ENCODE results near the gene NARS2. TPM values are rescaled to one million over a fixed set of nuclear protein-coding genes. Genes with fewer than 3 reads are reported as not detected.

Gene NARS2
- total RNA-seq, 1 donor from 2014 or later: 15.6 TPM

- Histone ChIP-seq H3K27ac (no peak overlapping the region), H3K4me3 (no peak overlapping the region), H3K36me3 (no peaks in the 10 kb centered on the region), H3K27me3 (ENCODE audit: low read depth) (no peaks in the 10 kb centered on the region), H3K9me3 (no peaks in the 10 kb centered on the region), H3K4me1 (no peaks in the 10 kb centered on the region)
- DNase-seq: no peak
- intact Hi-C loops (cut with DNase I): no loop called here
- TF ChIP-seq CTCF (IDR thresholded peaks at IDR 0.05): no peak
- no peak for ATAC-seq
Observed at GRCh38 chr11:78595436-78596130, 20.9 kb upstream of the NARS2 start.

GRCh38 chr11:78594814-78595213 is 20.1 kb upstream of the NARS2 start:
- no peaks in the 10 kb centered on the region for H3K9me3 ChIP-seq
- H3K36me3 ChIP-seq: no peaks in the 10 kb centered on the region
- intact Hi-C loops (cut with DNase I): no loop called here
- no peaks in the 10 kb centered on the region for H3K27me3 ChIP-seq (ENCODE audit: low read depth)
- DNase-seq (no peak), ATAC-seq (no peak)
- TF ChIP-seq CTCF (IDR thresholded peaks at IDR 0.05): no peak
- no peak overlapping the region for H3K27ac ChIP-seq
- no peak overlapping the region for H3K4me3 ChIP-seq
- no peaks in the 10 kb centered on the region for H3K4me1 ChIP-seq

- H3K27ac ChIP-seq: no peak overlapping the region
- no peak overlapping the region for H3K4me3 ChIP-seq
- no peaks in the 10 kb centered on the region for H3K4me1 ChIP-seq
- H3K36me3 ChIP-seq: no peaks in the 10 kb centered on the region
- DNase-seq (no peak), ATAC-seq (no peak)
- no peaks in the 10 kb centered on the region for H3K27me3 ChIP-seq (ENCODE audit: low read depth)
- peaks cover 20% of the 10 kb centered on the region for H3K9me3 ChIP-seq
- TF ChIP-seq CTCF (IDR thresholded peaks at IDR 0.05): no peak
- intact Hi-C loops (cut with DNase I): no loop called here
Observed at GRCh38 chr11:78588517-78588916, 13.9 kb upstream of the NARS2 start.

DNA sequence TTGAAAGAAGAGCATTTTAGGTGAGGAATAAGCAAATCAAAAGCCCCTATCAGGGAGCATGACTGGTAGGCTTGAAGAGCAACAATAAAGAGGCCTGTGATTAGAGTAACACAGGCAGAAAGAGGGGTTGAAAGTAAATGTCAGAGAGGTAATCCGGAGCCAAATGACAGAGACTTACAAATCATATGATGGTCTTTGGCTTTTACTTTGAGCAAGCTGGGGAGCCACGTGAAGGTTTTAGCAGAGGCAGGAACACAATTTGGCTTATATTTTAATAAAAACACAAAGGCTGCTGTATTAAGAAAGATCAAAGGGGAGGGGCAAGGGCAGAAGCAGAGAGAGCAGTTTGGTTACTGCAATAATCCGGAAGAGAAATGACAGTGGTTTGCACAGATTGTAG is 12.8 kb upstream of the NARS2 start:
- Histone ChIP-seq H3K27ac (no peak overlapping the region), H3K27me3 (ENCODE audit: low read depth) (no peaks in the 10 kb centered on the region), H3K36me3 (no peaks in the 10 kb centered on the region), H3K4me3 (no peak overlapping the region), H3K4me1 (no peaks in the 10 kb centered on the region), H3K9me3 (peaks cover 29% of the 10 kb centered on the region)
- intact Hi-C loops (cut with DNase I): no loop called here
- ATAC-seq: no peak
- DNase-seq: no peak
- no peak for TF ChIP-seq CTCF (IDR thresholded peaks at IDR 0.05)

- peaks cover 37% of the 10 kb centered on the region for H3K9me3 ChIP-seq
- no peak overlapping the region for H3K27ac ChIP-seq
- DNase-seq (no peak), ATAC-seq (no peak)
- no peak overlapping the region for H3K4me3 ChIP-seq
- H3K27me3 ChIP-seq (ENCODE audit: low read depth): no peaks in the 10 kb centered on the region
- H3K4me1 ChIP-seq: no peaks in the 10 kb centered on the region
- intact Hi-C loops (cut with DNase I): no loop called here
- no peaks in the 10 kb centered on the region for H3K36me3 ChIP-seq
- TF ChIP-seq CTCF (IDR thresholded peaks at IDR 0.05): peak; percentile 49
Observed at GRCh38 chr11:78586452-78587046, 11.9 kb upstream of the NARS2 start.
